Neural cell (in vitro differentiated cells): ENCODE data around the gene SLC22A16. TPM values are rescaled to one million over a fixed set of nuclear protein-coding genes. Genes with fewer than 3 reads are reported as not detected.
"Not testable (repeated sequence)": the region's sequence is repeated elsewhere in the genome, so short reads cannot be mapped to it uniquely, and the experiment has no call there.

ENCODE experiments used
- H2AFZ ChIP-seq: fragments of 200-600, 300-800 bp; sonication (generic), shearing (Covaris generic); 2 replicates; pipeline ENCODE4 v1.6.0; 2014; ENCODE audit warnings: low read depth, mild to moderate bottlenecking, antibody characterized with exemption, low read length, moderate library complexity
- H3F3A ChIP-seq: fragments of 200-600 bp; shearing (Covaris generic); 2 replicates; pipeline ENCODE4 v1.6.1; 2016; ENCODE audit warnings: mild to moderate bottlenecking, moderate library complexity, mixed read lengths, antibody characterized with exemption, low read length; ENCODE audit not compliant: insufficient read depth, poor library complexity, severe bottlenecking
- H3K27ac ChIP-seq: fragments of 200-600, 300-800 bp; sonication (generic), shearing (Covaris generic); 2 replicates; pipeline ENCODE4 v1.5.1; 2014; ENCODE audit warnings: mild to moderate bottlenecking, low read length, moderate library complexity
- H3K27me3 ChIP-seq: fragments of 300-800, 200-600 bp; sonication (generic), shearing (Covaris generic); 2 replicates; pipeline ENCODE4 v1.6.0; 2014; ENCODE audit warnings: mild to moderate bottlenecking, low read depth, low read length, moderate library complexity; ENCODE audit not compliant: insufficient read depth
- H3K36me3 ChIP-seq: fragments of 300-800, 200-600 bp; sonication (generic), shearing (Covaris generic); 2 replicates; pipeline ENCODE4 v1.5.1; 2014; ENCODE audit warnings: mild to moderate bottlenecking, antibody characterized with exemption, low read length, moderate library complexity; ENCODE audit not compliant: insufficient read depth
- H3K4me2 ChIP-seq: fragments of 300-800, 200-600 bp; sonication (generic), shearing (Covaris generic); 2 replicates; pipeline ENCODE4 v1.6.0; 2014; ENCODE audit warnings: mild to moderate bottlenecking, low read length
- H3K4me3 ChIP-seq: fragments of 300-800, 200-600 bp; sonication (generic), shearing (Covaris generic); 2 replicates; pipeline ENCODE4 v1.5.1; 2014; ENCODE audit warnings: mild to moderate bottlenecking, low read length, moderate library complexity
- H3K79me2 ChIP-seq: fragments of 200-600 bp; shearing (Covaris generic); replicated peaks from 2 replicates; pipeline ENCODE4 v1.6.0; 2014; ENCODE audit warnings: mild to moderate bottlenecking, low read length, moderate library complexity; ENCODE audit not compliant: insufficient read depth
- H3K9ac ChIP-seq: fragments of 300-800, 200-600 bp; sonication (generic), shearing (Covaris generic); 2 replicates; pipeline ENCODE4 v1.6.1; 2016; ENCODE audit warnings: mild to moderate bottlenecking, low read length, mixed read lengths
- H3K9me2 ChIP-seq: fragments of 200-600 bp; shearing (Covaris generic); 2 replicates; pipeline ENCODE4 v1.6.1; 2016; ENCODE audit warnings: mild to moderate bottlenecking, low read length, mixed read lengths; ENCODE audit not compliant: insufficient read depth
- H3K9me3 ChIP-seq: fragments of 200-600, 300-800 bp; sonication (generic), shearing (Covaris generic); 2 replicates; pipeline ENCODE4 v1.6.1; 2016; ENCODE audit warnings: mild to moderate bottlenecking, mixed run types, low read length, moderate library complexity, mixed read lengths
- H4K20me1 ChIP-seq: fragments of 200-600 bp; shearing (Covaris generic); 2 replicates; pipeline ENCODE4 v1.6.1; 2016; ENCODE audit warnings: mild to moderate bottlenecking, mixed run types; ENCODE audit not compliant: insufficient read depth
- EP300 ChIP-seq: fragments of 450-650 bp; conservative IDR thresholded peaks from 2 replicates; pipeline ENCODE4 v1.6.1; 2014; ENCODE audit warnings: antibody characterized with exemption, mild to moderate bottlenecking, moderate library complexity; ENCODE audit not compliant: poor library complexity, severe bottlenecking
- EZH2 ChIP-seq: fragments of 200-600, 300-800 bp; shearing (Covaris generic), sonication (generic); IDR thresholded peaks from 2 replicates; pipeline ENCODE4 v1.6.1; 2014; ENCODE audit warnings: antibody characterized with exemption, low read length, borderline replicate concordance, mild to moderate bottlenecking; ENCODE audit not compliant: insufficient read depth, poor library complexity, severe bottlenecking
- MXI1 ChIP-seq: fragments of 450-650 bp; conservative IDR thresholded peaks from 2 replicates; pipeline ENCODE4 v1.6.1; 2014; ENCODE audit warnings: antibody characterized with exemption, mild to moderate bottlenecking; ENCODE audit not compliant: poor library complexity, severe bottlenecking
- POLR2AphosphoS5 ChIP-seq: IDR thresholded peaks from 2 replicates; pipeline ENCODE4 v1.6.1; 2012
- RAD21 ChIP-seq: fragments of 450-650 bp; conservative IDR thresholded peaks from 2 replicates; pipeline ENCODE4 v1.6.1; 2014; ENCODE audit warnings: antibody characterized with exemption, mild to moderate bottlenecking, moderate library complexity
- SMC3 ChIP-seq: fragments of 450-650 bp; conservative IDR thresholded peaks from 2 replicates; pipeline ENCODE4 v1.6.1; 2014; ENCODE audit warnings: antibody characterized with exemption, mild to moderate bottlenecking, moderate library complexity; ENCODE audit not compliant: poor library complexity
- TAF1 ChIP-seq: IDR thresholded peaks from 2 replicates; pipeline ENCODE4 v1.6.1; 2012; ENCODE audit warnings: low read depth
- polyA plus RNA-seq: library from polyadenylated mRNA; depleted of rRNA; stranded (reverse); fragments of >200 nt; gene quantifications from 2 replicates; pipeline ENCODE4 v1.2.3, GENCODE V29; 2014
- TF ChIP-seq, protein P1 (sequence below): fragments of 450-650 bp; IDR thresholded peaks from 2 replicates; pipeline ENCODE4 v1.5.1; 2014; ENCODE audit warnings: antibody characterized with exemption, mild to moderate bottlenecking, moderate library complexity; ENCODE audit not compliant: poor library complexity, severe bottlenecking
- TF ChIP-seq, protein P2 (sequence below): IDR thresholded peaks from 2 replicates; pipeline ENCODE4 v1.6.1; 2012; ENCODE audit warnings: borderline replicate concordance

Gene SLC22A16
- polyA plus RNA-seq, 1 donor from 2014 or later = not detected

DNA sequence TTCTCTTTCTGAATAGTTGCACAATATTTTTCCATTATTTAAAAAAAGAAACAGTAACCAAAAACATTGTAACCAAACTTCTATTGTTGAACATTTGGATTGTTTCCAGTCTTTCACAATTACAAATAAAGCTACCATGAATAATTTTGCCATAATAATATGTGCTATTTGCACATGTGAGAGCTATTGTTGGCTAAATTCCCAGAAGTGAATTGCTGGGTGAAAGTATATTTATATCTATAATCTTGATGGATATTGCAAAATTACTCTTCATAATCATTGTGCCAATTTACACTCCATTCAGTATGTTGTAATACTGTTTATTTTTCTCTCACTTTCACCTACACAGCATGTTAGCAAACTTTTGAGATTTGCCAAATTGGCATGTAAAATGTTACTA is 36.6 kb upstream of the SLC22A16 start:
- no peaks in the 10 kb centered on the region for H3K9me2 ChIP-seq
- no peak overlapping the region for H3K4me2 ChIP-seq
- H2AFZ ChIP-seq = no peak overlapping the region
- H3F3A ChIP-seq = no peaks in the 10 kb centered on the region
- no peak overlapping the region for H3K4me3 ChIP-seq
- H3K9ac ChIP-seq = no peak overlapping the region
- no peak overlapping the region for H3K27ac ChIP-seq
- no peaks in the 10 kb centered on the region for H3K36me3 ChIP-seq
- H3K9me3 ChIP-seq = no peaks in the 10 kb centered on the region
- H3K27me3 ChIP-seq = no peaks in the 10 kb centered on the region
- no peaks in the 10 kb centered on the region for H4K20me1 ChIP-seq
- H3K79me2 ChIP-seq = no peaks in the 10 kb centered on the region
- TF ChIP-seq, protein P1, sequence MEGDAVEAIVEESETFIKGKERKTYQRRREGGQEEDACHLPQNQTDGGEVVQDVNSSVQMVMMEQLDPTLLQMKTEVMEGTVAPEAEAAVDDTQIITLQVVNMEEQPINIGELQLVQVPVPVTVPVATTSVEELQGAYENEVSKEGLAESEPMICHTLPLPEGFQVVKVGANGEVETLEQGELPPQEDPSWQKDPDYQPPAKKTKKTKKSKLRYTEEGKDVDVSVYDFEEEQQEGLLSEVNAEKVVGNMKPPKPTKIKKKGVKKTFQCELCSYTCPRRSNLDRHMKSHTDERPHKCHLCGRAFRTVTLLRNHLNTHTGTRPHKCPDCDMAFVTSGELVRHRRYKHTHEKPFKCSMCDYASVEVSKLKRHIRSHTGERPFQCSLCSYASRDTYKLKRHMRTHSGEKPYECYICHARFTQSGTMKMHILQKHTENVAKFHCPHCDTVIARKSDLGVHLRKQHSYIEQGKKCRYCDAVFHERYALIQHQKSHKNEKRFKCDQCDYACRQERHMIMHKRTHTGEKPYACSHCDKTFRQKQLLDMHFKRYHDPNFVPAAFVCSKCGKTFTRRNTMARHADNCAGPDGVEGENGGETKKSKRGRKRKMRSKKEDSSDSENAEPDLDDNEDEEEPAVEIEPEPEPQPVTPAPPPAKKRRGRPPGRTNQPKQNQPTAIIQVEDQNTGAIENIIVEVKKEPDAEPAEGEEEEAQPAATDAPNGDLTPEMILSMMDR = no peak
- TF ChIP-seq SMC3 (no peak), MXI1 (no peak), RAD21 (no peak)

DNA sequence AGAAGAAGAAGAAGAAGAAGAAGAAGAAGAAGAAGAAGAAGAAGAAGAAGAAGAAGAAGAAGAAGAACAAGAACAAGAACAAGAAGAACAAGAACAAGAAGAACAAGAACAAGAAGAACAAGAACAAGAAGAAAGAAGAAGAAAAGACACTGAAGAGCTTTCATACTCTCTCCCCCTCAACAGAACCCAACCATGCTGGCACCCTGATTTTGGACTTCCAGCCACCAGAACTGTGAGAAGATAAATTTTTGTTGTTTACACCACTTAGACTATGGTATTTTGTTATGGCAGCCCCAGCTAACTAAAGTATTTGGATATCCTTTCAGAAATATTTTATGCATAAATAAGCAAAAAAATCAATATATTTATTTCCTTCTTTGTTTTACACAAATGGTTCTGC is 36.1 kb upstream of the SLC22A16 start:
- not testable (repeated sequence) for H3K9me2 ChIP-seq, H3K4me3 ChIP-seq, H3K9me3 ChIP-seq, H3K27ac ChIP-seq, H3K79me2 ChIP-seq, H2AFZ ChIP-seq, H3K36me3 ChIP-seq, H3F3A ChIP-seq, H3K27me3 ChIP-seq, H3K9ac ChIP-seq, H4K20me1 ChIP-seq, H3K4me2 ChIP-seq

- Histone ChIP-seq H3K9me2 (no peaks in the 10 kb centered on the region), H3F3A (no peaks in the 10 kb centered on the region), H3K36me3 (no peaks in the 10 kb centered on the region), H3K9me3 (no peaks in the 10 kb centered on the region), H2AFZ (no peak overlapping the region), H3K27ac (no peak overlapping the region), H3K79me2 (no peaks in the 10 kb centered on the region), H4K20me1 (no peaks in the 10 kb centered on the region), H3K4me3 (no peak overlapping the region), H3K4me2 (no peak overlapping the region), H3K27me3 (no peaks in the 10 kb centered on the region), H3K9ac (no peak overlapping the region)
- TF ChIP-seq TAF1 (no peak), EZH2 (no peak), SMC3 (no peak), MXI1 (no peak), RAD21 (no peak), POLR2AphosphoS5 (no peak), EP300 (no peak)
- TF ChIP-seq, protein P2, sequence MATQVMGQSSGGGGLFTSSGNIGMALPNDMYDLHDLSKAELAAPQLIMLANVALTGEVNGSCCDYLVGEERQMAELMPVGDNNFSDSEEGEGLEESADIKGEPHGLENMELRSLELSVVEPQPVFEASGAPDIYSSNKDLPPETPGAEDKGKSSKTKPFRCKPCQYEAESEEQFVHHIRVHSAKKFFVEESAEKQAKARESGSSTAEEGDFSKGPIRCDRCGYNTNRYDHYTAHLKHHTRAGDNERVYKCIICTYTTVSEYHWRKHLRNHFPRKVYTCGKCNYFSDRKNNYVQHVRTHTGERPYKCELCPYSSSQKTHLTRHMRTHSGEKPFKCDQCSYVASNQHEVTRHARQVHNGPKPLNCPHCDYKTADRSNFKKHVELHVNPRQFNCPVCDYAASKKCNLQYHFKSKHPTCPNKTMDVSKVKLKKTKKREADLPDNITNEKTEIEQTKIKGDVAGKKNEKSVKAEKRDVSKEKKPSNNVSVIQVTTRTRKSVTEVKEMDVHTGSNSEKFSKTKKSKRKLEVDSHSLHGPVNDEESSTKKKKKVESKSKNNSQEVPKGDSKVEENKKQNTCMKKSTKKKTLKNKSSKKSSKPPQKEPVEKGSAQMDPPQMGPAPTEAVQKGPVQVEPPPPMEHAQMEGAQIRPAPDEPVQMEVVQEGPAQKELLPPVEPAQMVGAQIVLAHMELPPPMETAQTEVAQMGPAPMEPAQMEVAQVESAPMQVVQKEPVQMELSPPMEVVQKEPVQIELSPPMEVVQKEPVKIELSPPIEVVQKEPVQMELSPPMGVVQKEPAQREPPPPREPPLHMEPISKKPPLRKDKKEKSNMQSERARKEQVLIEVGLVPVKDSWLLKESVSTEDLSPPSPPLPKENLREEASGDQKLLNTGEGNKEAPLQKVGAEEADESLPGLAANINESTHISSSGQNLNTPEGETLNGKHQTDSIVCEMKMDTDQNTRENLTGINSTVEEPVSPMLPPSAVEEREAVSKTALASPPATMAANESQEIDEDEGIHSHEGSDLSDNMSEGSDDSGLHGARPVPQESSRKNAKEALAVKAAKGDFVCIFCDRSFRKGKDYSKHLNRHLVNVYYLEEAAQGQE = no peak
- TF ChIP-seq, protein P1 = no peak
These were observed 35.0 kb upstream of the SLC22A16 start for GRCh38 chr6:110511401-110511800.
